K562 (cell line): Measurements from ENCODE around the gene CD2. TPM values are rescaled to one million over a fixed set of nuclear protein-coding genes. Genes with fewer than 3 reads are reported as not detected.

ENCODE experiments used
- ATAC-seq: fragments of 200-7000 bp; cut with Tn5 transposase; 3 replicates; pipeline ENCODE4 v1.9.1; 2020; ENCODE audit warnings: moderate library complexity
- BruUV-seq: library from RNA; stranded (reverse); fragments of 400-500 nt; replicated peaks from 2 replicates; lab custom pipeline; 2021; lab: Mats Ljungman, UMichigan
- CTCF ChIA-PET: fragments of 300-600 bp; formaldehyde crosslinking; extraction: SDS; loops from one replicate; lab custom pipeline; 2021; ENCODE audit warnings: low intra/inter-chr PET ratio; lab: Yijun Ruan, JAX
- POLR2A ChIA-PET: fragments of 300-600, 350-650 bp; sonication (Branson Sonifier 250); formaldehyde crosslinking; extraction: SDS; loops from one replicate; lab custom pipeline; 2021; ENCODE audit warnings: antibody characterized with exemption, inconsistent platforms; lab: Yijun Ruan, JAX
- DNase-seq, 4 experiments: peaks; one replicate each; pipeline versions ENCODE4 v3.0.0 to v3.0.0-alpha.2; 2011 to 2018; ENCODE audit warnings: low spot score in 3 of 4, mixed read lengths in 3 of 4; ENCODE audit errors: extremely low read depth in 1 of 4
- FAIRE-seq: peaks from 2 replicates; lab custom pipeline; 2011; peaks lifted over from hg19 to GRCh38; lab: Jason Lieb, UNC
- H2AFZ ChIP-seq: 2 replicates; pipeline ENCODE4 v1.6.0; 2011; ENCODE audit warnings: low read depth, low read length, control low read depth, inconsistent platforms
- H3K27ac ChIP-seq: fragments of 200-600 bp; 3 replicates; pipeline ENCODE4 v1.8.0; 2011; ENCODE audit warnings: low read depth, mild to moderate bottlenecking, control low read depth, inconsistent platforms, low read length, moderate library complexity, mixed read lengths; ENCODE audit errors: extremely low read depth
- H3K27me3 ChIP-seq, 2 experiments: fragments of 300-600 bp in 1 of 2; 2 replicates in 1 of 2; 3 replicates in 1 of 2; pipeline versions ENCODE4 v1.6.0 to v1.8.0; 2011; ENCODE audit warnings: inconsistent platforms in 2 of 2, low read length in 2 of 2, mild to moderate bottlenecking in 1 of 2, mixed read lengths in 1 of 2, moderate library complexity in 1 of 2; ENCODE audit not compliant: control insufficient read depth in 2 of 2, insufficient read depth in 2 of 2
- H3K36me3 ChIP-seq: fragments of 300-600 bp; 3 replicates; pipeline ENCODE4 v1.8.0; 2011; ENCODE audit warnings: mild to moderate bottlenecking, low read length, inconsistent platforms; ENCODE audit not compliant: control insufficient read depth, insufficient read depth
- H3K4me1 ChIP-seq, 2 experiments: fragments of 200-600 bp in 1 of 2; replicated peaks in 1 of 2; 2 replicates in 1 of 2; 3 replicates in 1 of 2; pipeline versions ENCODE4 v1.5.1 to v1.8.0; 2011; ENCODE audit warnings: inconsistent platforms in 2 of 2, low read length in 2 of 2, mild to moderate bottlenecking in 1 of 2, mixed read lengths in 1 of 2, moderate library complexity in 1 of 2; ENCODE audit not compliant: control insufficient read depth in 2 of 2, insufficient read depth in 2 of 2
- H3K4me2 ChIP-seq: 2 replicates; pipeline ENCODE4 v1.6.1; 2011; ENCODE audit warnings: low read length, control low read depth, inconsistent platforms, mixed read lengths; ENCODE audit not compliant: insufficient read depth
- H3K4me3 ChIP-seq: fragments of 200-600 bp; sonication (generic), shearing (Covaris generic); 2 replicates; pipeline ENCODE4 v1.5.1; 2016; ENCODE audit warnings: control low read depth, inconsistent platforms
- H3K79me2 ChIP-seq: fragments of 200-600 bp; 3 replicates; pipeline ENCODE4 v1.8.0; 2011; ENCODE audit warnings: low read length, inconsistent platforms; ENCODE audit not compliant: control insufficient read depth, insufficient read depth
- H3K9ac ChIP-seq, 2 experiments: 2 replicates each; pipeline versions ENCODE4 v1.6.0 to v1.6.1; 2011; ENCODE audit warnings: low read depth in 2 of 2, low read length in 2 of 2, control low read depth in 1 of 2, inconsistent platforms in 1 of 2, mild to moderate bottlenecking in 1 of 2, mixed read lengths in 1 of 2; ENCODE audit not compliant: insufficient read depth in 1 of 2
- H3K9me1 ChIP-seq: one replicate; pipeline ENCODE4 v1.6.0; 2011; ENCODE audit warnings: inconsistent platforms, mild to moderate bottlenecking, low read length, moderate library complexity; ENCODE audit not compliant: control insufficient read depth, insufficient read depth
- H3K9me3 ChIP-seq: replicated peaks from 2 replicates; pipeline ENCODE4 v1.5.1; 2011; ENCODE audit warnings: low read depth, low read length, inconsistent platforms; ENCODE audit not compliant: control insufficient read depth, insufficient read depth
- H4K20me1 ChIP-seq: replicated peaks from 2 replicates; pipeline ENCODE4 v1.6.1; 2011; ENCODE audit warnings: low read length, inconsistent platforms, mixed read lengths; ENCODE audit not compliant: control insufficient read depth, insufficient read depth
- ARID2 ChIP-seq: fragments of 450-650 bp; IDR thresholded peaks from 2 replicates; pipeline ENCODE4 v1.6.1; 2017; ENCODE audit warnings: antibody characterized with exemption, mild to moderate bottlenecking
- CXXC5 ChIP-seq: fragments of 250-450 bp; sonication (Bioruptor Pico); IDR thresholded peaks from 2 replicates; pipeline ENCODE4 v1.8.0; 2022; ENCODE audit warnings: inconsistent platforms, mild to moderate bottlenecking, moderate library complexity
- HMBOX1 ChIP-seq: sonication (generic); IDR thresholded peaks from 2 replicates; pipeline ENCODE4 v1.6.1; 2016
- PTTG1 ChIP-seq: fragments of 450-650 bp; IDR thresholded peaks from 2 replicates; pipeline ENCODE4 v1.6.1; 2016; ENCODE audit warnings: low read depth, mild to moderate bottlenecking, missing genetic modification characterization, missing compliant biosample characterization
- STAG1 ChIP-seq: sonication (generic); formaldehyde crosslinking; IDR thresholded peaks from 2 replicates; pipeline ENCODE4 v1.5.0; 2020; ENCODE audit warnings: missing genetic modification reagents, borderline replicate concordance
- STAT5A ChIP-seq: IDR thresholded peaks from 2 replicates; pipeline ENCODE4 v1.6.1; 2012; ENCODE audit warnings: low read length, inconsistent platforms, borderline replicate concordance
- XRCC5 ChIP-seq: fragments of 200-400 bp; formaldehyde crosslinking; IDR thresholded peaks from 2 replicates; pipeline ENCODE4 v1.6.1; 2017; ENCODE audit warnings: low read depth, mild to moderate bottlenecking, low read length
- ZKSCAN3 ChIP-seq: fragments of 250-450 bp; sonication (Bioruptor Pico); IDR thresholded peaks from 2 replicates; pipeline ENCODE4 v1.4.0; 2020
- ZNF277 ChIP-seq: fragments of 250-450 bp; sonication (Bioruptor Pico); IDR thresholded peaks from 2 replicates; pipeline ENCODE4 v1.8.0; 2022; ENCODE audit warnings: inconsistent platforms, mild to moderate bottlenecking, moderate library complexity, borderline replicate concordance
- WGBS: fragments of 100-300 bp; shearing (Covaris generic); methylation state at CpG from one replicate; pipeline ENCODE4 v1.1.6; 2016; ENCODE audit warnings: low coverage, mixed read lengths; ENCODE audit not compliant: insufficient coverage; ENCODE audit errors: missing lambda C conversion rate; 5-methylcytosine and 5-hydroxymethylcytosine counted together
- in situ Hi-C: fragments of 300-500 bp; cut with MboI; formaldehyde crosslinking; loops from 4 replicates; pipeline ENCODE4 v1.15.0; 2018; ENCODE audit warnings: inconsistent platforms, mixed read lengths
- intact Hi-C: fragments of 100-400 bp; cut with micrococcal nuclease; formaldehyde crosslinking; loops from 2 replicates; pipeline ENCODE4 v1.14.2; 2022
- polyA plus RNA-seq, 8 experiments: library from polyadenylated mRNA; depleted of rRNA in 4 of 8; stranded (reverse) in 5 of 8; unstranded in 3 of 8; fragments of >200 nt; fragmentation: Nextera tagmentation in 2 of 8; fragmentation: Illumina TruSeq in 1 of 8; extraction: Ambion mirVana in 2 of 8; extraction: Trizol in 1 of 8; gene quantifications; 2 replicates each; pipeline versions ENCODE4 v1.2.1 to v1.2.3, GENCODE V29; 2011 to 2014; ENCODE audit warnings: inconsistent platforms in 1 of 8, missing spikeins in 1 of 8
- total RNA-seq, 7 experiments: library from RNA; depleted of rRNA in 6 of 7; stranded (reverse); fragments of >200 nt in 6 of 7; fragmentation: Illumina TruSeq in 2 of 7; extraction: Trizol in 2 of 7; gene quantifications; 2 replicates each; pipeline versions ENCODE4 v1.2.1 to v1.2.3, GENCODE V29; 2011 to 2021; ENCODE audit warnings: low replicate concordance in 1 of 7
- TF ChIP-seq, protein P1 (sequence below): fragments of 200-800 bp; sonication (Bioruptor generic); IDR thresholded peaks from 2 replicates; pipeline ENCODE4 v1.6.1; 2017; ENCODE audit warnings: missing genetic modification characterization, missing compliant biosample characterization
- TF ChIP-seq, protein P2 (sequence below): fragments of 450-650 bp; formaldehyde crosslinking; IDR thresholded peaks from 2 replicates; pipeline ENCODE4 v1.4.0; 2020; ENCODE audit warnings: mild to moderate bottlenecking, moderate library complexity
- TF ChIP-seq, protein P3 (sequence below): fragments of 250-450 bp; sonication (Bioruptor Pico); IDR thresholded peaks from 2 replicates; pipeline ENCODE4 v1.5.0; 2020; ENCODE audit warnings: mild to moderate bottlenecking, borderline replicate concordance

The CD2 gene
- total and polyA plus RNA-seq, 9 of the 15 experiments (the other 6 are each of a cell fraction or from before 2014, with no cell fraction given): 0.07 to 0.16 TPM; not detected in 7

- no peaks in the 10 kb centered on the region for H3K27me3 ChIP-seq
- H4K20me1 ChIP-seq: no peaks in the 10 kb centered on the region
- H3K79me2 ChIP-seq: no peaks in the 10 kb centered on the region
- POLR2A ChIA-PET: interaction anchor here (0.8 to 2.3 kb wide), 7 partner anchors 8 to 756 kb away, joined by 3 to 11 read pairs (median 5); partner anchors contain the start of gene TTF2
- H3K4me2 ChIP-seq: no peak overlapping the region
- in situ Hi-C loops: loop anchor here (10.0 to 25.0 kb wide), 2 partner anchors 198 to 550 kb away; no protein-coding TSS in a partner anchor
- H3K36me3 ChIP-seq: no peaks in the 10 kb centered on the region
- FAIRE-seq: peak; percentile 93
- H3K4me1 ChIP-seq: peaks cover 0 to 8% of the 10 kb centered on the region in 2 experiments; a peak in 2 of 5 replicates
- peak overlapping the region; percentile 61; the same call in 1 of the 2 replicates for H2AFZ ChIP-seq
- no peak overlapping the region for H3K27ac ChIP-seq
- DNase-seq: peak; percentile 72 to 82 (median 78)
- H3K9me1 ChIP-seq: no peaks in the 10 kb centered on the region
- WGBS: 47% methylated on average over 8 of the region's 8 CpGs
- no peak overlapping the region for H3K4me3 ChIP-seq
- BruUV-seq: no TSS peak
- intact Hi-C loops: loop anchor here (1.0 to 10.0 kb wide), 8 partner anchors 28 to 548 kb away; partner anchors contain the start of gene TRIM45
- ATAC-seq: peak; percentile 92
- no peaks in the 10 kb centered on the region for H3K9me3 ChIP-seq
- CTCF ChIA-PET: interaction anchor here (0.6 to 3.8 kb wide), 9 partner anchors 13 to 322 kb away, joined by 3 to 30 read pairs (median 4); partner anchors contain the start of gene TTF2
- H3K9ac ChIP-seq: no peak overlapping the region
- no peak for TF ChIP-seq PTTG1 (tag)
- TF ChIP-seq, protein P1, sequence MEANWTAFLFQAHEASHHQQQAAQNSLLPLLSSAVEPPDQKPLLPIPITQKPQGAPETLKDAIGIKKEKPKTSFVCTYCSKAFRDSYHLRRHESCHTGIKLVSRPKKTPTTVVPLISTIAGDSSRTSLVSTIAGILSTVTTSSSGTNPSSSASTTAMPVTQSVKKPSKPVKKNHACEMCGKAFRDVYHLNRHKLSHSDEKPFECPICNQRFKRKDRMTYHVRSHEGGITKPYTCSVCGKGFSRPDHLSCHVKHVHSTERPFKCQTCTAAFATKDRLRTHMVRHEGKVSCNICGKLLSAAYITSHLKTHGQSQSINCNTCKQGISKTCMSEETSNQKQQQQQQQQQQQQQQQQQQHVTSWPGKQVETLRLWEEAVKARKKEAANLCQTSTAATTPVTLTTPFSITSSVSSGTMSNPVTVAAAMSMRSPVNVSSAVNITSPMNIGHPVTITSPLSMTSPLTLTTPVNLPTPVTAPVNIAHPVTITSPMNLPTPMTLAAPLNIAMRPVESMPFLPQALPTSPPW (CRISPR knock-in tag): 0 out of 2 replicates have a peak, but pooled peaks have one; percentile 14
- no peak for TF ChIP-seq ZNF277
- TF ChIP-seq XRCC5: peak; percentile 43; the same call in 1 of the 2 replicates
- TF ChIP-seq STAT5A: peak; percentile 17; the same call in 1 of the 2 replicates
- peak; percentile 58; the same call in 1 of the 2 replicates for TF ChIP-seq STAG1 (CRISPR knock-in tag)
- 0 out of 2 replicates have a peak, but pooled peaks have one; percentile 9 for TF ChIP-seq CXXC5 (CRISPR knock-in tag)
- peak; percentile 89 for TF ChIP-seq ARID2
- TF ChIP-seq, protein P2, sequence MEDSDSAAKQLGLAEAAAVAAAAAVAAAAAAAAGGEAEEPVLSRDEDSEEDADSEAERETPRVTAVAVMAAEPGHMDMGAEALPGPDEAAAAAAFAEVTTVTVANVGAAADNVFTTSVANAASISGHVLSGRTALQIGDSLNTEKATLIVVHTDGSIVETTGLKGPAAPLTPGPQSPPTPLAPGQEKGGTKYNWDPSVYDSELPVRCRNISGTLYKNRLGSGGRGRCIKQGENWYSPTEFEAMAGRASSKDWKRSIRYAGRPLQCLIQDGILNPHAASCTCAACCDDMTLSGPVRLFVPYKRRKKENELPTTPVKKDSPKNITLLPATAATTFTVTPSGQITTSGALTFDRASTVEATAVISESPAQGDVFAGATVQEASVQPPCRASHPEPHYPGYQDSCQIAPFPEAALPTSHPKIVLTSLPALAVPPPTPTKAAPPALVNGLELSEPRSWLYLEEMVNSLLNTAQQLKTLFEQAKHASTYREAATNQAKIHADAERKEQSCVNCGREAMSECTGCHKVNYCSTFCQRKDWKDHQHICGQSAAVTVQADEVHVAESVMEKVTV (CRISPR knock-in tag): peak; percentile 98
- 0 out of 2 replicates have a peak, but pooled peaks have one; percentile 21 for TF ChIP-seq HMBOX1
- TF ChIP-seq, protein P3, sequence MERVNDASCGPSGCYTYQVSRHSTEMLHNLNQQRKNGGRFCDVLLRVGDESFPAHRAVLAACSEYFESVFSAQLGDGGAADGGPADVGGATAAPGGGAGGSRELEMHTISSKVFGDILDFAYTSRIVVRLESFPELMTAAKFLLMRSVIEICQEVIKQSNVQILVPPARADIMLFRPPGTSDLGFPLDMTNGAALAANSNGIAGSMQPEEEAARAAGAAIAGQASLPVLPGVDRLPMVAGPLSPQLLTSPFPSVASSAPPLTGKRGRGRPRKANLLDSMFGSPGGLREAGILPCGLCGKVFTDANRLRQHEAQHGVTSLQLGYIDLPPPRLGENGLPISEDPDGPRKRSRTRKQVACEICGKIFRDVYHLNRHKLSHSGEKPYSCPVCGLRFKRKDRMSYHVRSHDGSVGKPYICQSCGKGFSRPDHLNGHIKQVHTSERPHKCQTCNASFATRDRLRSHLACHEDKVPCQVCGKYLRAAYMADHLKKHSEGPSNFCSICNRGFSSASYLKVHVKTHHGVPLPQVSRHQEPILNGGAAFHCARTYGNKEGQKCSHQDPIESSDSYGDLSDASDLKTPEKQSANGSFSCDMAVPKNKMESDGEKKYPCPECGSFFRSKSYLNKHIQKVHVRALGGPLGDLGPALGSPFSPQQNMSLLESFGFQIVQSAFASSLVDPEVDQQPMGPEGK: no peak
- TF ChIP-seq ZKSCAN3: no peak
Observed at GRCh38 chr1:116737020-116737854, 17.0 kb upstream of the CD2 start.
